Activated effector memory CD4-positive, alpha-beta T cell treated with anti-CD3 and anti-CD28 coated beads, Interleukin-2, amount 50 U/mL, for 16 hours (primary cell): ENCODE data around the gene EHD1.

ENCODE experiments used
- DNase-seq: peaks from one replicate; pipeline ENCODE4 v3.0.0-alpha.2; 2020

Gene EHD1

GRCh38 chr11:64841592-64842365 is 36.6 kb downstream of the EHD1 start:
- no peak for DNase-seq

GRCh38 chr11:64839887-64840782 is 38.3 kb downstream of the EHD1 start:
- DNase-seq = no peak

GRCh38 chr11:64839335-64839734 is 39.1 kb downstream of the EHD1 start:
- no peak for DNase-seq

GRCh38 chr11:64838600-64839334 is 39.7 kb downstream of the EHD1 start:
- DNase-seq = no peak

- DNase-seq = no peak
Measured at GRCh38 chr11:64837887-64838351, 40.5 kb downstream of the EHD1 start.

GRCh38 chr11:64836448-64837072 is 41.9 kb downstream of the EHD1 start:
- DNase-seq = no peak

GRCh38 chr11:64835616-64836447 is 42.6 kb downstream of the EHD1 start:
- no peak for DNase-seq

GRCh38 chr11:64834723-64835615 is 43.5 kb downstream of the EHD1 start:
- no peak for DNase-seq

GRCh38 chr11:64834031-64834722 is 44.2 kb downstream of the EHD1 start:
- no peak for DNase-seq

- DNase-seq = no peak
Measured at GRCh38 chr11:64833509-64833908, 44.9 kb downstream of the EHD1 start.

GRCh38 chr11:64833198-64833502 is 45.3 kb downstream of the EHD1 start:
- DNase-seq = no peak

- DNase-seq = no peak
Measured at GRCh38 chr11:64832467-64833197, 45.8 kb downstream of the EHD1 start.

GRCh38 chr11:64831411-64831891 is 47.0 kb downstream of the EHD1 start:
- no peak for DNase-seq

GRCh38 chr11:64829536-64830251 is 48.7 kb downstream of the EHD1 start:
- no peak for DNase-seq

GRCh38 chr11:64827451-64827839 is 51.0 kb downstream of the EHD1 start:
- DNase-seq = no peak

- DNase-seq = no peak
Measured at GRCh38 chr11:64826578-64827450, 51.6 kb downstream of the EHD1 start.

- DNase-seq = no peak
Measured at GRCh38 chr11:64826062-64826461, 52.4 kb downstream of the EHD1 start.
